ENCODE results near the gene STAT6.

- TF ChIP-seq, protein P1, sequence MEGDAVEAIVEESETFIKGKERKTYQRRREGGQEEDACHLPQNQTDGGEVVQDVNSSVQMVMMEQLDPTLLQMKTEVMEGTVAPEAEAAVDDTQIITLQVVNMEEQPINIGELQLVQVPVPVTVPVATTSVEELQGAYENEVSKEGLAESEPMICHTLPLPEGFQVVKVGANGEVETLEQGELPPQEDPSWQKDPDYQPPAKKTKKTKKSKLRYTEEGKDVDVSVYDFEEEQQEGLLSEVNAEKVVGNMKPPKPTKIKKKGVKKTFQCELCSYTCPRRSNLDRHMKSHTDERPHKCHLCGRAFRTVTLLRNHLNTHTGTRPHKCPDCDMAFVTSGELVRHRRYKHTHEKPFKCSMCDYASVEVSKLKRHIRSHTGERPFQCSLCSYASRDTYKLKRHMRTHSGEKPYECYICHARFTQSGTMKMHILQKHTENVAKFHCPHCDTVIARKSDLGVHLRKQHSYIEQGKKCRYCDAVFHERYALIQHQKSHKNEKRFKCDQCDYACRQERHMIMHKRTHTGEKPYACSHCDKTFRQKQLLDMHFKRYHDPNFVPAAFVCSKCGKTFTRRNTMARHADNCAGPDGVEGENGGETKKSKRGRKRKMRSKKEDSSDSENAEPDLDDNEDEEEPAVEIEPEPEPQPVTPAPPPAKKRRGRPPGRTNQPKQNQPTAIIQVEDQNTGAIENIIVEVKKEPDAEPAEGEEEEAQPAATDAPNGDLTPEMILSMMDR (IDR thresholded peaks at IDR 0.05; ENCODE audit: insufficient read depth, low read length, poor library complexity, severe bottlenecking): peak; percentile 76
- no peak for TF ChIP-seq EZH2phosphoT487 (conservative IDR thresholded peaks at IDR 0.05; ENCODE audit: low read length)
These were observed 1.5 kb upstream of the STAT6 start for GRCh38 chr12:57112492-57113294.

Data from SU-DHL-6 (cell line).